GM19239 (cell line): ENCODE results near the gene ATP5PD.
"Not testable (repeated sequence)": the region's sequence is repeated elsewhere in the genome, so short reads cannot be mapped to it uniquely, and the experiment has no call there.

ENCODE experiments used
- DNase-seq: peaks from one replicate; pipeline ENCODE4 v3.0.0; 2011; ENCODE audit warnings: low spot score; ENCODE audit not compliant: insufficient read length
- FAIRE-seq: peaks from 2 replicates; lab custom pipeline; 2011; peaks lifted over from hg19 to GRCh38; lab: Jason Lieb, UNC

ATP5PD gene

GRCh38 chr17:75077496-75078283 is 30.9 kb upstream of the ATP5PD start:
- peak; percentile 76 for DNase-seq
- FAIRE-seq = peak; percentile 70

GRCh38 chr17:75077072-75077495 is 30.3 kb upstream of the ATP5PD start:
- DNase-seq (no peak), FAIRE-seq (no peak)

GRCh38 chr17:75075597-75076336 is 29.0 kb upstream of the ATP5PD start:
- DNase-seq (no peak), FAIRE-seq (no peak)

- FAIRE-seq = no peak
- DNase-seq = no peak
Observed at GRCh38 chr17:75074532-75074931, 27.8 kb upstream of the ATP5PD start.

DNA sequence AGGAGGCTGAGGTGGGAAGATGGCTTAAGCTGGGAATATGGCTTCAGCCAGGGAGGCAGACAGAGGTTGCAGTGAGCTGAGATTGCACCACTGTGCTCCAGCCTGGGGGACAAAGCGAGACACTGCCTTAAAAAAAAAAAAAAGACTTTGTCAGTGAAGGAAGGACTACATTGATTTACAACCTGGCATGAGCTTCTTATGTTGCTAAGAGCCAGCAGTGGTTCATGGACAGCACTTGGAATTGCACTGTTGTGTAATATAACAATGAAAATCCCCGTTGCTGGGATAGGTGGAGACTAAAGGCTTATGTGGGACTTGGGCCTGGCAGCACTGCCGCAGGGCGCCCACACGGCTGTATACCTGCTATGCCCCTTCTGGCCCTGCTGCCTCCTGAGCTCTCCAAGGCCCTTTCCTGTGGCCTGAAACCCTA is 26.9 kb upstream of the ATP5PD start:
- no peak for FAIRE-seq
- DNase-seq = no peak

DNA sequence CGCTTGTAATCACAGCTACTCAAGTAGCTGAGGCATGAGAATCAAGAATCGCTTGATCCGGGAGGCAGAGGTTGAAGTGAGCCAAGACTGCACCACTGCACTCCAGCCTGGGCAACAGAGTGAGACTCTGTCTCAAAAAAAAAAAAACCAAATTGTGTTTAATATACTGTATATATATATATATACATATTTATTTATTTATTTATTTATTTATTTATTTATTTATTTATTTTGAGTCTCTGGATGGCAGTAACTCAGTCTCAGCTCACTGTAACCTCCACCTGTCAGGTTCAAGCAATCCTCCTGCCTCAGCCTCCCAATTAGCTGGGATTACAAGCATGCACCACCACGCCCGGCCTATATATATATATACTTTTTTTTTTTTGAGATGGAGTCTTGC is 26.1 kb upstream of the ATP5PD start:
- not testable (repeated sequence) for DNase-seq, FAIRE-seq

- not testable (repeated sequence) for DNase-seq, FAIRE-seq
Observed at GRCh38 chr17:75071478-75072271, 24.9 kb upstream of the ATP5PD start.

DNA sequence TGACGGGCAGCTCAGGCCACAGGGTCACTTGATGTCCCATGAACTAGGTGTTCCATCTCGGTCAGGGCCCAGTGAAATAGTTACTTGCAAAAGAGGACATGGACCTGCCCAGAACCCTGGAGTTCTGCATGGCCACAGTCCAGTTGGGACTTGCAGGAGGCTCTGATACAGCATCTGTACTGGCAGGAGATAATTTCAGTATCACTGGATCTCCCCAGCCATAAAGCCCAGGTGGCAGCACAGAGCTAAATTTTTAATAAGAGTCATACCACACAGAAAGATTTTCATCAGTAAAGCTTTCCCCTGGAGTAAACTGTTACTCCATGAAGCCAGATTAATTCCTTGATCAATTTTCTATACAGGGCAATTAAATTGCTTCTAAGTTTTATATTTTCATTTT is 23.0 kb upstream of the ATP5PD start:
- DNase-seq (no peak), FAIRE-seq (no peak)

- DNase-seq (no peak), FAIRE-seq (no peak)
Observed at GRCh38 chr17:75068750-75069149, 22.0 kb upstream of the ATP5PD start.

DNA sequence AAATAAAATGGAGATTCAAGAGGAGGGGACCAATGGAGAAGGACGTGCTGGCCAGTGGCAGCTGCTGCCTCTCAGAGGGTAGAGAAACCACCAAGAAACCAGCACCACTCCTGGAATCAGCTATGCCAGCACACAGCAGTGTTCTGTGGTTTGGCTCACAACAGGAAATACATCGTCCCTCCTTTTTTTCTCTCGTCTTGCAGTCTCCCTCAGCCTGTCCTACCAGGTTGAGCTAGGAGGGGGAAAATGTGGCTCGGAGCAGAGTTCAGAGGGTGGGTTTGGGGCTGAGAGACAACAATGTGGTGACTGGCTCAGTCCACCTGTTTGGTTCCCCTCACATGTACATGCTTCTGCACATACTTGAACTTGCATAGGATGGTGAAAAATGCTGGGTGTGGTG is 21.1 kb upstream of the ATP5PD start:
- FAIRE-seq = no peak

GRCh38 chr17:75065562-75066151 is 18.9 kb upstream of the ATP5PD start:
- no peak for DNase-seq
- FAIRE-seq = peak; percentile 88

More for the DNA sequence above, 21.1 kb upstream of the ATP5PD start:
- DNase-seq = no peak

DNA sequence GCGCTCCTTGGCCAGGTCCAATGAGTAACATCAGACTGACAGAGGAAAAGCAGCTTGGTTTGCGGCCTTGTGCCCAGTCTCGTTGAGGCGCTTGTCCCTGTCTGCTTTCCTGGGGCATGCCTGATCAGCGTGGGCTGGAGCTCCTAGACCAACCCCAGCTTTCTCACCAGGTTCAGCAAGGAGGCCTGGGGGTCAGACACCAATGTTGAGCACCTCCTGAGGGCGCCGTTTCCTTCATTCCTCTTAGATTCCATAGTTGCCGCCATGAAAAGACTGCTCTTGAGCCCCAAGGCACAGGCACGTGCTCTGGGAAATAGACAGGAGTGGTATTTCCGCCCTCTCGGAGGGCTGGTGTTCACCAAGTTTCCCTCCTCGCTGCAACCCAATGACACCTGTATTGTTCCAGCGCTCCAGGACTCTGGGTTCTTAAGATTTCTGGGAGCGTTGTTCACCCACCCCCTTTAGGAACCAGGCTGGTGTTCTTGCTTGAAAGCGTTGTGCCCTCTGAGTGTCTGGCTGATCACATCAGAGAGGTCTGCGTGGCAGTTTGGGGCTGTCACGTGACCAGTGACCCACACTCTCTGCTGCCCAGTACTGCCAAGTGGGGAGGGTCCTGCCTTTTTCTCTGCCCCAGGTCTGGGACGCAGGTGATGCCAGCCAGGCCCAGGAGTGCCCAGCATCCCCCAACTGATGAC is 18.2 kb upstream of the ATP5PD start:
- no peak for FAIRE-seq
- DNase-seq = no peak

GRCh38 chr17:75064460-75064859 is 17.7 kb upstream of the ATP5PD start:
- DNase-seq = no peak
- FAIRE-seq = no peak

- DNase-seq = no peak
Observed at GRCh38 chr17:75064040-75064439, 17.3 kb upstream of the ATP5PD start.

DNA sequence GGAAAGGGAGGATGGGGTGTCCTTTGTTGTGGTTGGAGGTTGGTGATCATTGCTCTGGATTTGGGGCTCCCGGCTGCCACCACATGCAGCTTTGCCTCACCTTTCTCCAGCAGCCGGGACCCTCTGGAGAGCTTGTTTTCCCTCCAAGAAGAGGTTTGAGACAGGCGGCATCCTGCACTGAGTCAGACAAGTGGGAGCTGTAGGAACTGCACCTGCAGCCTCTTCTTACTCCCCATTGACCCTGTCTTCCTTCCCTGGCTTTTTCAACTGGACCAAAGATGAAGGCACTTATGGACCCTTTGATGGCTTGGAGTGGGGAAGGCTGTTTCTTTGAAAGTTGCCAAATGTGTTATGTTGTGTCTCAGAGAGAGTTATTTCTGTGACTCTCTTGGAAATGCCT is 16.9 kb upstream of the ATP5PD start:
- DNase-seq (no peak), FAIRE-seq (no peak)

More at GRCh38 chr17:75064040-75064439, 17.3 kb upstream of the ATP5PD start:
- no peak for FAIRE-seq

DNA sequence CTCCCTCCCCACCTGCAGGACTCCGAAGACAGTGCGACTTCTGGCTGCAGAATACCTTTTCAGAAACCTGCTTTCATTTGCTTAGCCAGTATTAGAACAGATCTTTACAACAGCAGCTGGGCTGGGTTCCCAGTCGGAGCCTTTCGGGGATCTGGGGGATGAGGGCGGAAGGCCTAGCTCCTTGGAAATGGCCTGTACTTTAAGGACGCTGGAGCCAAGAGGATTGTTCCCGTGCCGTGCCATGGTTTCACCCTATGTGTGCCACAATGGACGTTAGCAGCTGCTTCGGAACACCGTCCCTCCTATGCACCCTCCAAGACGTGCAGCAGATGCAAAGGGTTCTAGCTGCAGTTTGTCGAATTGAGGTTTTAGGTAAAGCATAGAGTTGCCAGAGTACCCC is 16.4 kb upstream of the ATP5PD start:
- FAIRE-seq = no peak
- no peak for DNase-seq

GRCh38 chr17:75061618-75062017 is 14.8 kb upstream of the ATP5PD start:
- FAIRE-seq = no peak

DNA sequence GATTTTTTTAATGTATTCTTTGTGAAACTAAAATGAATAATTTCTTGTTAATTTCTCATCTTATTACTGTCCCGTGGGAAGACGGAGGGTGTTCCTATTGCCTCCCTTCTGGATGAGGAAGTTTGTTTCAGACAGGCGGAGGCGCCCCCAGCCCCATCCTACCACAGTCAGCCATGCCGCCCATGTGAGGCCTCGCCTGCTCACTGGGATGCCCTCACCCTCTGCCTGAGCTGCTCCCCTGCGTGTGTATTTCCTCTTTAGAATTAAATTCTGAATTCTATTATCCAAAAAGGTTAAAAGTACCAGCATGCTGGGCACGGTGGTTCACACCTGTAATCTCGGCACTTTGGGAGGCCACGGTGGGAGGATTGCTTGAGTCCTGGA is 14.3 kb upstream of the ATP5PD start:
- DNase-seq (no peak), FAIRE-seq (no peak)

More at GRCh38 chr17:75061618-75062017, 14.8 kb upstream of the ATP5PD start:
- DNase-seq = no peak

DNA sequence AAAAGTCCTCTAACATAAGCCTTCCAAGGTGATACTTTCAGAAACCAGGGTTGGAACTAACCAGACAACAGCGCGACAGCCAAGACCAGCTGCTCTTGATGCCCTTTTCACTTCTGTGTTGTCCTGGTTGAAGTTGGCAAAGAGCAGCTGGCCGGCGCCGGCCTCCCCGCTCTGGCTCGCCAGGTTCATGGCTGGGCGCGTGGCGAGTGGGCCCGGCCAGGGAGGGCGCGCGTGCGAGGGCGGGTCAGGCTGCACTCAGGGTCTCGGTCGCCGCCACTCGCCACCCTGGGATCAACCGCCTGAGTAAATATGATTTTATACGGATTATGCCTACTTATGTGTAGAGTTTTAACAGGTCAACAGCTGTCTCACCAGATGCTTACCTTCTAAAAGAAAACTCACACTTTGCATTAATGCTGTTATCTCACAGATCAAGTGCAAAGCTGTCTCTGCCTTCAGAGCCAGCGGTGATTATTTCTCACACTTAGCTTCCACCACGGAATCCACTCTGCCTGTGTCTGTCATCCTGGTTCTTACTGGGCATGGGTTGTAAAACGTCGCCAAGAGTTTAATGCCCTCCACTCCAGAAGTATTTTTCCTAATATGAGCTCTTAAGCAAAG is 13.8 kb upstream of the ATP5PD start:
- FAIRE-seq (no peak), DNase-seq (no peak)
